ENCODE results near the gene KASH5.
"Not testable (repeated sequence)": the region's sequence is repeated elsewhere in the genome, so short reads cannot be mapped to it uniquely, and the experiment has no call there.

KASH5 gene

GRCh38 chr19:49439836-49440235 is 51.8 kb downstream of the KASH5 start:
- no peak for DNase-seq

DNA sequence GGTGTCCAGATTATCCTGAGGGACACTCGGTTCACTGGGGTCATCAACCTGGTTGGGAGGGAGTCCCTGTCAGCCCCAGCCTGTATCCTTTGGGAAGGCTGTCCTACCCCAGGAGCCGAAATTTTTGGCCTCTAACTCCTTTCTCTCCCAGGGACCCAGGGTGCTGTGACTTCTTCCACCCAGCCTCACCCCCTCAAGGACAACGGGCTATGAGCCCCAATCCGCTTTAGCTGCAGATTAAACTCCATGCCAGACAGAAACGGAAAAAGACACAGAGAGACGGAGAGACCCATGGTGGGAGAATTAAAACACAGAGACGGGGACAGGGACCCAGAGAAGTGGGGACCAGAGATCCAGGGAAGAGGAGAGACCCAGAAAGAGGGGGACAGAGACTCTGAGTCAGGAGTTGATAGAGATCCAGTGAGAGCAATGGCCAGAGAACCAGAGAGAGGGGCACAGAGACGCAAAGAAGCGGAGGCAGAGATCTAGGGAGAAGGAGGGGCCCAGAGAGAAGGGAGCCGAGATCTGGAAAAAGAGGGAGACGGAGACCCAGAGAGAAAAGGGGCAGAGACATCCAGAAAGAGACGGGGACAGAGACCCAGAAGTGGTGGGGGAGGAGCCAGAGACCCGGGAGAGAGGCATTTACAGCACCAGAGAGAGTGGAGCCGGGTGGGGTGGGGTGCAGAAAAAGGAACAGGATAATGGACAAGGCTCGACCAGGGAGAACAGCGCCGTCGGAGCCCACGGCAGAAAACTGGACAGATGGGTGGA is 52.6 kb downstream of the KASH5 start:
- no peak for DNase-seq

DNA sequence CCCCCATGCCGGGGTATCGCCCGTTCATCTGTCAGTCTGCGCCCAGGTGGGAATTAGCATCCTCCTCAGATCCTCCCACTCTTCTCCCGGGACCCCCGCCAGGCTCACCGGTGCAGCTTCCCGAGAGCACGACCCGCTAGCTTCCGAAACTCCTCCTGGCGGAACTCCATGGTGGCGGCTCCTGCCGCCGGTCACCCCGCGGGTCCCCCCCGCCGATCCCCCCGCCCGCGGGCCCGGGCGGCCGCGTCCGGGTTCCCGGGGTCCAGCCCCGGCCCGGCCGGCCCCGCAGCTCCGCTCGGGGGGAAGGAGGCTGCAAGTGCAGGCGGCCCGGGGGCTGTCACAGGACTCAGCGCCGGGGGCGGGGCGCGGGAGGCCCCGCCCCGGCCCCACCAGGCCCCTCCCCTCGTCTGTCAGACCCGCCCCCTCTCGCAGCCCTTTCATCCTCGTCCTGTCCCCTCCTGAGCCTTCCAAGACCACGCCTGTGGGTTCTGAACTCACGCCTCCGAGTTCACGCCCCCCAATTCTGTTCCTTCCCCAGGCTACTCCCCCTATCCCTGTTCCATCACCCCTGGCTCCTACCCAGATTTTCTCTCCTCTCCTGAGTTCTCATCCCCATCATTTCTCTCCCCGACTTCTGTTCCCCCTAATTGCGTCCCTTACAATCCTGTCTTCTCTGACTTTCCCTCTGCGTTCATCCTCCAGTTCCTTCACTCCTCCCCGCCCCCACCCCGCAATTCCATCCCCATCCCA is 53.3 kb downstream of the KASH5 start, which contains the start of gene SLC17A7:
Gene SLC17A7 (minus strand): TSS at position 318 of the 750 bp plus-strand sequence. CDS start 148 bp downstream, at position 170.
- peak; percentile 69 for DNase-seq

- no peak for DNase-seq
These were observed 53.9 kb downstream of the KASH5 start for GRCh38 chr19:49441960-49442350.

DNA sequence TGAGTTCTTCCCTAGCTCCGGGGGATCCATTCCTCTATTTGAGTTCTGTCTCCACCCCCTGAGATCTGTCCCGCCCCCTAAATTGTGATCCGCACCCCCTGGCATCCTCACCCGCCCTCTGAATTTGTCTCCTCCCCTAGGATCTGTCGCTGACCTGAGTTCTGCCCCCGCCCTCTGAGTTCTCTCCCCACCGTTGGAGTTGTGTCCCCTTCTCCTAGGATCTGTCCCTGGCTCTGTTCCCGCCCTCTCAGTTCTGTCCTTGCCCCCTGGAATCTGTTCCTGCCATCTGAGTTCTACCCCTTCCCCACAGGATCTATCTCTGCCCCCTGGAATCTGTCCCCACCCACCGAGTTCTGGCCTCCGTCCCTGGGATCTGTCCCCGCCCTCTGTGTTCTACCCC is 54.3 kb downstream of the KASH5 start:
- peak; percentile 57 for DNase-seq

- DNase-seq, result peak; percentile 94
These were observed 54.8 kb downstream of the KASH5 start for GRCh38 chr19:49442771-49443365.

GRCh38 chr19:49443366-49444099 is 55.5 kb downstream of the KASH5 start:
- DNase-seq, result peak; percentile 97

GRCh38 chr19:49444100-49444700 is 56.2 kb downstream of the KASH5 start:
- not testable (repeated sequence) for DNase-seq

GRCh38 chr19:49445997-49446396 is 57.9 kb downstream of the KASH5 start:
- DNase-seq, result no peak

DNA sequence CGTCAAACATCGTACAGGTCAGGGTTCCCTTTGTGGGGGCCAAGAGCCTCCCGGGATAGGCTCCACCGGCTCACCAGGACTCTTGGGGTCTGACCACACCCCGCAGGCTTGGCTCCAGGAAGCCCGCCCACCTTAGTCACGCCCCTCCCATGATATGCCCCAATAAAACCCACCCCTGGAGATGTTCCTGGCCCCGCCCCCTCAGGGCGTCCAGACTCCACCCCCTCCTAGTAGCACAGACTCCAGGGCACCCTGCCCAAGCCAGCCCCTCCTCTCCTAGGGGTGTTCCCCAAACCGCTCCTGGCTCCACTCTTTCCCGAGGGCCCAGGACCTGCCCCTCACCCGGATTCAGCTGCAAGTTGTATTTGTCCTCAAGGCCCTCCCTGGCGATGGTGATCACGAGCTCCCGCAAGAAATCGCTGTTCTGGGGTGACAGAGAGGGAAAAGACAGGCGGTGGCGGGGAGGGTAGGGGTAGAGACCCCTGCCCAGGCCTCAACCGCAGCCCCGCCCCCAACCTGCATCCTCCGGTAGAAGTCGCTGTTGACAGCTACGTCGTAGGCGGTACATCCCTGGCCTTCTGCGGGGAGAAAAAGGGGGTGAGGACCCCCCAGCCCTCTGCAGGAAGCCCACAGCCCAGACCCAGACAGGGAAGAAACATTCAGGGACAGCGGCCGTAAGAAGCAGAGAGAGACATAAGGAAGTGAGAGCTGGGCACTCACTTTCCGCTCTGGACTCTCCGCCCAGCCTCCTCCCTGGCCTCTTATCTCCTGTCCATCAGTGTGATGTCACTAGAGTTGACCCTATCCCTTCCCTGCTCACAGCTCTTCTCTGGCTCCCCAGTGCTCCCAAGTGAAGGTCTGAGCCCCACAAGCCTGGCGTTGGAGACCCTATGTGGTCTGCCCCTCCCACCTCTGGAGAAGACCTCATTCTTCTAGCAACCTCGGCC is 59.7 kb downstream of the KASH5 start:
- DNase-seq, result peak; percentile 64

- DNase-seq, result no peak
These were observed 60.4 kb downstream of the KASH5 start for GRCh38 chr19:49448432-49448786.

DNA sequence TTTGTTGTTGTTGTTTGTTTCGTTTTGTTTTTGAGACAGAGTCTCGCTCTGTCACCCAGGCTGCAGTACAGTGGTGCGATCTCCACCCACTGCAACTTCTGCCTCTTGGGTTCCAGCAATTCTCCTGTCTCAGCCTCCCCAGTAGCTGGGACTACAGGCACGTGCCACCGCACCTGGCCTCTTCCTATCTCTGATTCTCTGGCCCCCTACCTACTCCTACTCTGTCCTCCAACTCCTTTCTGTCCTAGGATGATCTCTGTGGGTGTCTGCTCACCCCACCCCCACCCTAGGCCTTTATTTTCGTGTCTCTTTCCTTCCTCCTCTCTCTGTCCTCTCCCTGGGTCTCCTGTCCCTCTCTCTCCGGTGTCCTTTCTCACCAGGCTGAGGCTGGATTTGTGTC is 62.4 kb downstream of the KASH5 start:
- no peak for DNase-seq

GRCh38 chr19:49451430-49452181 is 63.6 kb downstream of the KASH5 start, which contains the start of gene PIH1D1:
Gene PIH1D1, minus strand, starts transcription at chr19:49451814. Its CDS starts 240 bp downstream, at chr19:49451574.
- DNase-seq, result peak; percentile 98

- DNase-seq, result peak; percentile 99
These were observed 65.1 kb downstream of the KASH5 start, which contains the start of gene ALDH16A1 for GRCh38 chr19:49453013-49453756. Gene ALDH16A1, plus strand, starts transcription at chr19:49453225. Its CDS starts 107 bp downstream, at chr19:49453332.

DNA sequence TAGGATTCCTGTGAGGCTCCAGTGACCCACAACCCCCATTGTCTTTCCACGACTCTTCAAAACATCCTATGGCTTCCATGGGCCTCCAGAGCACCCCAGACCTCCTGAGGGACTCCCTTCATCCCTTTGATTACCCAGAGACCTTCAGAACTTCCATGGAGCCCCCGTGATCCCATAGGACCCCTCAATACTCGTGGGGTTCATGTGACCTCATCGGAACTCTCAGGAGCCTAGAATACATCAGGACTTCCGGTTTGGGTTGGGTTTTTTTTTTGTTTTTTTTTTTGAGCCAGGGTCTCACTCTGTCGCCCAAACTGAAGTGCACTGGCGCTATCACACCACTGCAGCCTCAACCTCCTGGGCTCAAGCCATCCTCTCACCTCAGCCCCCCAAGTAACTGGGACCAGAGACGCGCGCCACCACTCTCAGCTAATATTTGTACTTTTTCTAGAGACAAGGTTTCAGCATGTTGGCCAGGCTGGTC is 65.8 kb downstream of the KASH5 start:
- no peak for DNase-seq

DNA sequence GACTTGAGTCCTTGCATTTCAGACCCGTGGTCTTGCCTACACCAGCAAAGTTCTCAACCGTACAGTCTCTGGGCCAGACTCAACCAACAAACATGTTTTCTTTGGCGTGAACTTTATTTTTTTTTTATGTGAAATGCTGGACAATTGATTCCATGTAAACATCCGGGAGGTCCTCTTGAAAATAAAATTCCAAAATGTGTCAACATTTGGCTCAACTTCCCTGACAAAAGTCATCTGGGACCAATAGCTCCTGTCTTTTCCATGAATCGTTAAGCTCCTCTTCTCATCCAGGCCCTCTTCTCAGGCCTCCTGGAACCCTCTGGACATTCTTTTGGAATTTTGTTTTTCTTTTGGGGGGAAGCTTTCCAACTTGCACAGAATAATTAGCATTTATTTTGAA is 67.7 kb downstream of the KASH5 start:
- no peak for DNase-seq

DNA sequence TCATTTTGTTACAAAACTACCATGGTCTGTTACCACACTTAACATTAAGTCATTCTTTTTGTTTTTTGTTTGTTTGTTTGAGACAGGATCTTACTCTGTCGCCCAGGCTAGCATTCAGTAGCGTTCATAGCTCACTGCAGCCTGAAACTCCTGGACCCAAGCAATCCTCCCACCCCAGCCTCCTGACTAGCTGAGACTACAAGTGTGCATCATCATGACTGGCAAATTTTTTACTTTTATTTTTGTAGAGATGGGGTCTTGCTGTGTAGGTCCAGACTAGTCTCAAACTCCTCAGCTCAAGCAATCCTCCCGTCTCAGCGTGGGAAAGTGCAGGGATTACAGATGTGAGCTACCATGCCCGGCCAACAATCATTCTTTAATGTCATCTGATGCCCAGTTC is 68.3 kb downstream of the KASH5 start:
- DNase-seq, result no peak

DNA sequence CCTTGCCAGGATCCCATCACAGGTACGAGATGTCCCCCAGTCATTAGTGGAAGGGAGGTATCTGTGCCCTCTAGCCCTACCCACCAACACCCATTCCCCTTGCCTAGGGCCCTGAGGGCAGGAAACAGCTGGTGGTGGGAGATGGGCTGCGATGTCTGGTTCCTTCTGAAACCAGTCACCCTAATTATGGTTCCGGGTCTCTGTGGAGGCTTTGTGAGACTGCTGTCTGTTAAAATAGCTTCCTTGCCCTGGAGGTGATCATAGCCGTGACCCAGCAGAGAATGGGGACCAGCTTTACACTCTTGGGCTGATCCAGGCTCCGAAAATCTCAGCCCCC is 70.5 kb downstream of the KASH5 start:
- DNase-seq, result no peak

DNA sequence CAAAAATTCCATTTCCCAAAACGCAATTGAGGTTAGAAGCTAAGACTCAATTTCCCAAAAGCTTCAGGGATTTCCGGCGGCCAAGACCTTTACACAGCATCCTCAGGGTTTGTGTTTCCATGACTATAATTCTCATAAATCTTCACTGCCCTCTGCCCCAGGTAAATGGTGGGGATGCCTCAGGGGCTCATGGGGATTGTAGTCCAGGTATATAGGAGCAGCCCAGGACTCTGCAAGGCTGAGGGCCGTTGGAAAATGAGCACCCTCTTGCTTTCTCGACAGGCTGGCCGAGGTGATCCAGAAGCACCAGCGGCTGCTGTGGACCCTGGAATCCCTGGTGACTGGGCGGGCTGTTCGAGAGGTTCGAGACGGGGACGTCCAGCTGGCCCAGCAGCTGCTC is 71.3 kb downstream of the KASH5 start:
- no peak for DNase-seq

DNA sequence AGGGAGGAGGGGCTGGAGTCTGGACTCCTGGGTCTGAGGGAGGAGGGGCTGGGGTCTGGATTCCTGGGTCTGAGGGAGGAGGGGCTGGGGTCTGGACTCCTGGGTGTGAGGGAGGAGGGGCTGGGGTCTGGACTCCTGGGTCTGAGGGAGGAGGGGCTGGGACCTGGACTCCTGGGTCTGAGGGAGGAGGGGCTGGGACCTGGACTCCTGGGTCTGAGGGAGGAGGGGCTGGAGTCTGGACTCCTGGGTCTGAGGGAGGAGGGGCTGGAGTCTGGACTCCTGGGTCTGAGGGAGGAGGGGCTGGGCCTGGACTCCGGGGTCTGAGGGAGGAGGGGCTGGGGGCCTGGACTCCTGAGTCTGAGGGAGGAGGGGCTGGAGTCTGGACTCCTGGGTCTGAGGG is 73.1 kb downstream of the KASH5 start:
- DNase-seq, result not testable (repeated sequence)
